Activated T-cell treated with anti-CD3 and anti-CD28 coated beads, Interleukin-2, amount 50 U/mL, for 4 hours (primary cell): ENCODE measurements around the gene WIPF1. TPM values are rescaled to one million over a fixed set of nuclear protein-coding genes. Genes with fewer than 3 reads are reported as not detected.
A peak's percentile ranks its signal among the peaks of the same experiment; 100 is the strongest.

ENCODE experiments used
- ATAC-seq, 2 donors: fragments of 200-7000 bp; cut with Tn5 transposase; one replicate each; pipeline ENCODE4 v1.10.0; 2021
- DNase-seq: peaks from one replicate; pipeline ENCODE4 v3.0.0-alpha.2; 2020
- H3K27me3 Mint-ChIP-seq: one replicate; pipeline ENCODE4 v1.8.0; 2021; ENCODE audit warnings: low read depth, mixed read lengths
- H3K36me3 Mint-ChIP-seq: one replicate; pipeline ENCODE4 v1.8.0; 2022; ENCODE audit warnings: mixed read lengths; ENCODE audit not compliant: insufficient read depth
- H3K4me1 Mint-ChIP-seq: one replicate; pipeline ENCODE4 v1.8.0; 2021; ENCODE audit warnings: low read depth, mixed read lengths
- H3K4me3 Mint-ChIP-seq: one replicate; pipeline ENCODE4 v1.8.0; 2021; ENCODE audit warnings: mild to moderate bottlenecking, moderate library complexity, mixed read lengths
- H3K9me3 Mint-ChIP-seq: one replicate; pipeline ENCODE4 v1.8.0; 2021; ENCODE audit warnings: mixed read lengths
- total RNA-seq, 3 donors: library from RNA; stranded (reverse); gene quantifications; one replicate each; pipeline ENCODE4 v1.2.1, GENCODE V29; 2021

WIPF1 gene
- total RNA-seq, 3 donors from 2014 or later, result 95.1 to 122 (median 101) TPM

DNA sequence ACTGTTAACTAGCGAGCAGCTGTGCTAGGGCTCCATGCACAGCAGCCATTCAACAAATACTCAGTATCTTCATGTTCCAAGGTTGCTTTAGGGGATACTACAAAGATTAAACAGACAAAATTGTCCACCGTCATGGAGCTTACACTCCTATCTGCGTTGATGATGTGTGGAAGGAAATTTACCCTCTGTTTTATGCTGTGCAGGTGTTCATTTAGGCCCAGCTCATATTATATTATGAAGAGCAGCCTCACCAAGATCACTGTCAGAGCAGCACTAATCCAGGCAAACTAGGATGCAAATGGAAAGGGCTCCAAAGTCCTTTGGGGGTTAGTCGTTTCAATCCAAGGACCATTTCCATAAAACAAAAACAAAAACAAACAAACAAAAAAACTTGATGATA, 13.4 kb upstream of the WIPF1 start:
- Mint-ChIP-seq H3K4me1 (peaks cover 93% of the 10 kb centered on the region), H3K9me3 (no peaks in the 10 kb centered on the region), H3K27me3 (no peaks in the 10 kb centered on the region), H3K4me3 (peak overlapping the region; percentile 62), H3K36me3 (peaks cover 24% of the 10 kb centered on the region)
- ATAC-seq, result no peak
- no peak for DNase-seq

DNA sequence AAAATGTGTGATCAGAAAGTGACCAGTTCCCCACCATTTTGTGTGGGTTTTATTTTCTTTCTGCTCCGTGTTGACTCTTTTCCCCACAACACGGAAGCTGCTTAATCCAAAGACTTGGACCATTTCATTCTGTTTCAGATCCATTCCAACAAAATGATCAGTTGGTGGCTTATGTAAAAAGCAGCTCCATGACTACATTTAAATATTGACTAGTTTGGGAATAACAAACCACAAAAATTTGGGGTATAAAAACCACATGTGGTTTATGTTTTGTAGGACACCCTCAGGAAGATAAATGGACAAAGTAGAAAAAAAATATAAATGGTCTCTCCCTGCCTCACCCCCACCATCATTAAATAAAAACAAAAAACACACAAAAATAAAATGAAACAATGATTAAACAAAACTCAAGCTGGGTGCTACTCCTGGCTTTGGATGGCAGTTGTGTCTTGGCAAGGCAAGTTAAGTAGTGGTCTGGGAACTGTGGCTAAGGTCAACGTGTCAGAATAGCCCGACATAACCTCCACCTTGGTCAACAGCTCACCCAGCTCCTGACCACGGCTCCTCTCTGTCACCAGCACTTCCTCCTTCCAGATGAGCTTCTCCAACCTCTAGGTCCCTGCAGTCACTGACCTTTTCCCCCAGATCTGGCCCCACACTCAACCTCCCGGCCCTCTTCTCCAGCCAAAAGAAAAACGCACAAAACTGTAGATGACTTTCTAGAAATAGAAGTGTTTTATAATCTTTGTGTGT, 12.8 kb upstream of the WIPF1 start:
- no peaks in the 10 kb centered on the region for H3K27me3 Mint-ChIP-seq
- H3K4me1 Mint-ChIP-seq, result peaks cover 92% of the 10 kb centered on the region
- DNase-seq (no peak), ATAC-seq (no peak)
- H3K36me3 Mint-ChIP-seq, result peaks cover 23% of the 10 kb centered on the region
- peak overlapping the region; percentile 62 for H3K4me3 Mint-ChIP-seq
- no peaks in the 10 kb centered on the region for H3K9me3 Mint-ChIP-seq

DNA sequence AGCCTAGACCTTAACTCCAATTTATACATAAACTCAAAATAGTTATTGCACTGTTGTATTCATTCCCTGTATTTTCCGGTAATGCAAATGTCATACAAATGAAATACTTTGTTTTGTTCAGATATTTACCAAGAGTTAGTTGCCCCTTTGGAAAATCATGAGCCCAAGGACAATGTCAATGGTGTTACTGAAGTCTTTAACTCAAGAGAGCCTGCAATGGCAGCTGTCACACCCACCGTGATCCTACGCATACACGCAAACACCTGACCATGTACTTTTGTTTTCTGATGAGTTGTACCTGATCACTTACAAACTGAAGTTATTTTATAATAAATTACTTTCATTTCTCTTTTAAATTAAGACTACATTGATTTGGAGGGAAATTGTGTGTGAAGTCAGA, 11.7 kb upstream of the WIPF1 start:
- no peak overlapping the region for H3K4me3 Mint-ChIP-seq
- peaks cover 18% of the 10 kb centered on the region for H3K36me3 Mint-ChIP-seq
- H3K27me3 Mint-ChIP-seq, result no peaks in the 10 kb centered on the region
- no peak for ATAC-seq
- no peaks in the 10 kb centered on the region for H3K9me3 Mint-ChIP-seq
- DNase-seq, result no peak
- peaks cover 84% of the 10 kb centered on the region for H3K4me1 Mint-ChIP-seq

DNA sequence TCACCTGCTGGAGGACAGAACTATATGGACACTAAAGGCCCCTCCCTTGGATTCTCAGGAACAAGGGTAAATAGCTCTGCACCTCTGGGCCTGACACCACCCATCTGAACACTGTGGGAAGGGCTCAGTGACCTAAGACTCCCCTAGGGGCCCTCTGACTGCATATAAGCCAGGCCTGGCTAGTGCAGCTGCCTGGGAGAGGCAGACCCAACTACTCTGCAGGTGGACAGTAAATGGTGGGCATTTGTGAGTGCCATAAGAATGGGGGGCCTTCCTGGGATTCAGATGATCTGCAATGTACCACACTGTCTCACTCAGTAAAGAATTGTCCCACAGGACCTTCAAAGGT, 11.2 kb upstream of the WIPF1 start:
- ATAC-seq, result peak; percentile 39 to 41

DNA sequence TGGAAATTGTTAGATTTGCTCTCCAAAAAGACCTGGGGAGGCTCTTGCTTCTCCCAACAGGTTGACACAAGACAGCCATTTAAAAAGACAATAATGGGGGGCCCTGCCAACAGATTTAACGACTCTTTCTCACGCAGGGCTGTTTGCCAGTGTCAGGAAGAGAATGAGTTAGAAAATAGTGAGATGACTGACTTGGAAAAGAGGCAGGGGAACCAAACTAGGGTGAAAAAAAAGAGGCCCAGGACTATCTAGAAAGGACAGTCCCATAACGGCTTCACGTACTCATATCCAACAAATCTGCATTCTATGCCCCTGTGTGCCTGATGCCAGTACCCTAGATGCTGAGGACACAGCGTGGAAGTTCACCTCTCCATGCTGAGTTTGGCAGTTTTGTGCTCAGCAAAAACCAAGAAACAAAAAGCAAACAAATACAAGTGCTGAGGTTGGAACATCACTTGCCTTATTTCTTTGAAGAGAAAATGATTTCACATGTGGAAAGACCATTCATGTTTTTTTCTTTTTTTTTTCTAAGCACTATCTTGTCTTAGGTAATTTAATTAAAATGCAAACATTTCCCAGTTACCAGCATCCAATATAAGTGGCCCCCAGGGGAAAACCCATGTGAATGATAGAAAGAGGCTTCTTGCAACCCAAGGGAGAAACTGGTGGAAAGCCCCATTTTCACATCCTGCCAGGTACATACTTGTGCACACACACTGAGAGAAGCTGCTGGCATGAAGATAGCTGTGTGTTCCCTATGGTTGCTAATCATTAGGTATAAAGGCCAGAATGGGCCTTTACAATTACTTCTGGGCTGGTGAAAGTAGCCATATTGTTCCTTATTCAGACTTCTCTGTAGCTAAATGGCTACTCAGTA, 10.6 kb upstream of the WIPF1 start:
- H3K36me3 Mint-ChIP-seq, result peaks cover 11% of the 10 kb centered on the region
- DNase-seq, result peak; percentile 24
- H3K9me3 Mint-ChIP-seq, result no peaks in the 10 kb centered on the region
- H3K4me3 Mint-ChIP-seq, result peak overlapping the region; percentile 44
- H3K27me3 Mint-ChIP-seq, result no peaks in the 10 kb centered on the region
- peak; percentile 88 to 89 for ATAC-seq
- peaks cover 81% of the 10 kb centered on the region for H3K4me1 Mint-ChIP-seq

More for the DNA sequence above, 11.2 kb upstream of the WIPF1 start:
- no peak for DNase-seq
- Mint-ChIP-seq H3K9me3 (no peaks in the 10 kb centered on the region), H3K4me3 (peak overlapping the region; percentile 8), H3K36me3 (peaks cover 14% of the 10 kb centered on the region), H3K4me1 (peaks cover 81% of the 10 kb centered on the region), H3K27me3 (no peaks in the 10 kb centered on the region)

DNA sequence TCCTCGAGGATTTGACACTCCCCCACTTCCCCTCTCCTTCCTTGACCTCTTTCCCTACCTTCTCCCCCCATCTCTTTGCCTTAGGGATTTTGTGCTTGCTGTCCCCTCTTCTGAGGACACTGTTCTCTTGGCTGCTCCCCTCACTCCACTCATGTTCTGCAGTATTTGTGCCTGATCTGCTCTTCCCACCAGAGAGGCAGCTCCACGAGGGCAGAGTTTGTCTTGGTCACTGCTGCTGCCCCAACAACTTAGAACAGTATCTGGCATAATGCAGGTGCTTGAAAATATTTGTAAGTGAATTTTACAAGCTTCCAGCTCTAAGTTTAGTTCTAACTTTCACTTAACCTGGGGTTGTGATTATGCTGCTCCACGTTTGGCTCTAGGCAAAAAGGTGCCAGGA, 10.0 kb upstream of the WIPF1 start:
- Mint-ChIP-seq H3K4me1 (peaks cover 81% of the 10 kb centered on the region), H3K36me3 (peaks cover 10% of the 10 kb centered on the region), H3K9me3 (no peaks in the 10 kb centered on the region), H3K4me3 (peak overlapping the region; percentile 44), H3K27me3 (no peaks in the 10 kb centered on the region)
- DNase-seq, result no peak
- no peak for ATAC-seq

DNA sequence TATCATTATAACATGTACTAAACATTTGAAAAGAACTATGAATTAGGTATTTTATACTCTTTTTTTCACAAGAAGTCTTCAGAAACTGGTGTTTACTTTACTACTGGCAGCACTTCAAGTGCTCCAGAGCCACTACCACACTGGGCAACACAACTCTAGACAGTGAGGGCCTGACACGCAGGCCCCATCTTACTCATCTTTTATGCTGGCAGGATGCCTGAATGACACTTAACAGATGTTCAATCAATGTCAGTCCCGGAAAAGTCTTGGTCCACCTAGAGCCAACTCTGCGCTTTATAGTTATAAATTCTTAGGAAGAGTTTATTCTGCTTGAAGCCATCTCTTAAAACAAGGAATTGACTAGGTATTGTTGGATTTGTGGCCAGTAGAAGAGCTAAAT, 8.7 kb upstream of the WIPF1 start:
- peaks cover 83% of the 10 kb centered on the region for H3K4me1 Mint-ChIP-seq
- H3K4me3 Mint-ChIP-seq, result peak overlapping the region; percentile 28
- no peaks in the 10 kb centered on the region for H3K27me3 Mint-ChIP-seq
- H3K9me3 Mint-ChIP-seq, result no peaks in the 10 kb centered on the region
- DNase-seq (peak; percentile 34), ATAC-seq (peak; percentile 32 to 40)
- H3K36me3 Mint-ChIP-seq, result peaks cover 8% of the 10 kb centered on the region

DNA sequence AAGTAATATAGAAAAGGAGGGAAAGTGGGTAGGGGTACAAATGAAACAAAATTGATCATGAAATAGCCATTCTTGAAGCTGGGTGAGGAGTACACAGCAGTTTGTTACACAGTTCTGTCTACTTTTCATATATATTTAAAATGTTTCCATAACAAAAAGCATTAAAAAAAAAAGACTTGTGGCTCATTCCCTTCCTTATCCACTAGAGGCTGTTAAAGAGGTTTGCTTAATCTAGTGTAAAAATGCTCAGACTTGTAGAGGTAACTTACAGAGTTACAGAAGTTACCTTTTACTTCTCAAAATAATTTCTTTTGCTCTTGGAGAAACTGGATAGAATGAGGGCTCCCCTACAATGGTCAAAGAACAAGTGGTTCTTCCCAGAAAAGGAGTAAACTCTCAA, 8.1 kb upstream of the WIPF1 start:
- Mint-ChIP-seq H3K4me3 (no peak overlapping the region), H3K27me3 (no peaks in the 10 kb centered on the region), H3K36me3 (peaks cover 3% of the 10 kb centered on the region), H3K4me1 (peaks cover 82% of the 10 kb centered on the region), H3K9me3 (no peaks in the 10 kb centered on the region)
- no peak for DNase-seq
- ATAC-seq, result no peak

DNA sequence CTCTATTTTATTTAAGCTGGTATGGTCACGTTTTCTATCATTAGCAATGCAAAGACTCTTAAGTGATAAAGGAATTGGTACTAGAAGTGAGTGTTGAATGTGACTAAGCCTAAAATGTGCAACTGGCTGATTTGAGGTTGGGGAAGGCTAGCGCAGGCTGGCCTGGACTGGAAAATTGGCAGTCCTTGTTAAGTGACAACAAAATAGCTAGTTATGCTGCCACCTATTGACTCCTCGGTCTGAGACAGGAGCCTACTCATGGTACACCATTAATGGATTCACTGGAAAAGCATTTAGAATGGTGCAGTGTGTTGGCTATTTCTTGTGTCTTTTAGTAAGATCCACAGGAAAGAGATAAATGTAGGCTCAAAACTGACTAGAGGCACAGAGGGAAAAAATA, 5.7 kb upstream of the WIPF1 start:
- Mint-ChIP-seq H3K4me3 (no peak overlapping the region), H3K36me3 (peaks cover 2% of the 10 kb centered on the region)

DNA sequence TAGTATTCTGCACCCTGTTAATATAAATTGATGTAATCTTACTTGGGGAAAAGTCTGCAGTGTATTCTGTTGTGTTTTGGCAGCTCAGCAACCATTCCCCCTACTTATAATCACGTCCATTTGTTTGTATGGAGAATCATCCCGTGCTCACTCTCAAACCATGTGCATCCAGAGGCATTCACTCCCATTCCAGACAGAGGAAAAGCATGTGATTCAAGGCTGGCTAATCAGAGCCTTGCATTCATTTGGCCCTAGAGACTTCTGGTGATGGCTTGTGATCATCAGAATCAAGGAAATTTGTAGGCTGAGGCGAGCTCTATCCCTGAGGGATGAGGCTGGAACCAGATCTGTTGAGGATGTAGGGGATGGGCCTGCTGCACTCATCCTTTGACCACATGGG, 5.1 kb upstream of the WIPF1 start:
- no peak for DNase-seq
- Mint-ChIP-seq H3K9me3 (no peaks in the 10 kb centered on the region), H3K4me3 (no peak overlapping the region), H3K27me3 (no peaks in the 10 kb centered on the region), H3K36me3 (peaks cover 2% of the 10 kb centered on the region), H3K4me1 (peaks cover 80% of the 10 kb centered on the region)
- no peak for ATAC-seq

More for the DNA sequence above, 5.7 kb upstream of the WIPF1 start:
- no peaks in the 10 kb centered on the region for H3K27me3 Mint-ChIP-seq
- peaks cover 82% of the 10 kb centered on the region for H3K4me1 Mint-ChIP-seq
- H3K9me3 Mint-ChIP-seq, result no peaks in the 10 kb centered on the region
- peak; percentile 49 to 63 for ATAC-seq
- DNase-seq, result peak; percentile 42

DNA sequence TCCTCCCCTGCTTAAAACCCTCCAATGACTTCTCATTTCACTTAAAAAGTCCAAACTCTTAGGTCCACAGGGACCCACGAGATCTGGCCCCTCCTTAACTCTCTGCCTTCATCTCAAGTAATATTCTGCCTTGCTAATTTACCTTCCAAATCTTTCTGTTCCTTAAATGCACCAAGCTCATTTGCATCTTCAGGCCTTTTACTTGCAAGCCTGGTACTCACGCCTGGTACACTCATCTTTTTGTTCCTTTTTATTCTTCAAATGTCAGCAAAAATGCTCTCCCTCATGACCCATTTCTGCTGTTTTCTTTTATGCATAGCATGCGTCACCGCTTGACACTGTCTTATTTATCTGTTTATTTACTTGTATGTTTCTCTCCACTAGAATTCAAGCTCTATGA, 2.7 kb upstream of the WIPF1 start:
- Mint-ChIP-seq H3K4me1 (peaks cover 73% of the 10 kb centered on the region), H3K36me3 (peaks cover 2% of the 10 kb centered on the region), H3K4me3 (peak overlapping the region; percentile 2), H3K27me3 (no peaks in the 10 kb centered on the region), H3K9me3 (no peaks in the 10 kb centered on the region)
- DNase-seq (no peak), ATAC-seq (peak; percentile 25 to 48)

DNA sequence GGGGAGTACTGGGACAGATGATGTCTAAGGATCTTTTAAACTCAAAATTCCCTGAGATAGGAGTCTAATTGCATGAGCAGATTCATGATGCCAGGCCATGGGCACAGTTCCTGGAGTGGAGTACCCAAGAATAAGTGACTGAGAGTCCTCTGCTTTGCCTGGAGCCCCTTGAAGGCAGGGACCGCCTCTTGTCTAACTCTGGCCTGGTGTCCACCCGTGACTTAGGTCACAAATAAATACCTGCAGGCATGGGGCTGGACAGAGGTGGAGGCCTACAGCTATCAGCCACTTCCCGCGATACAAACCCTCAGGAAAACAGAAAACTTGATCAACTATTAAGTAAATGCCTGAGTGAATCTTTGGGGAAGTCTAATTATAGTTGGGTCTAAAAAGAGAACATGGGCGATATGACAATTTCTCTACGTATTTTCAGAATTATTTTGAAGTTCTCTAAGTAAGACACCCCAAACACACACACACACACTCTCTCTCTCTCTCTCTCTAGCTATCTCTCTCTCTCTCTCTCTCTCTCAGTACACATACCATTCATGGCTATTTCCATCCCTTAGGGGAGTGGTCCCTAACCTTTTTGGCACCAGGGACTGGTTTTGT, 1.8 kb upstream of the WIPF1 start:
- H3K4me1 Mint-ChIP-seq, result peaks cover 75% of the 10 kb centered on the region
- no peak for ATAC-seq
- H3K4me3 Mint-ChIP-seq, result peak overlapping the region; percentile 55
- DNase-seq, result no peak
- H3K36me3 Mint-ChIP-seq, result peaks cover 2% of the 10 kb centered on the region
- no peaks in the 10 kb centered on the region for H3K9me3 Mint-ChIP-seq
- no peaks in the 10 kb centered on the region for H3K27me3 Mint-ChIP-seq

DNA sequence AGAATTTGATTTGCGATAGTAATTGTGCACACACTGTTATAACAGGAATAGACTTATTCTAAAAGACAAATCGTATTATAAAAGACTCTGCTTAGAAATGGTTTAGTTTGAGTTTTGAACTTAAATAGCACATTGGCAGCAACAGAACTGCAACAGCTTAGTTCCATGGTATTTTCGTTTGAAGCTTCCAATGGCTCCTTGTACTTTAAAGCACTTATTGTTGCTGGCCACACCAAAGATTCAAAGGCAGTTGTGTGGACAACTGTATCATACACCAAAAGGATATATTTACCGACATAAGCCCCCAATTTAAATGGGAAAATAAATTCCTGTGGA, 627 bp downstream of the WIPF1 start:
- Mint-ChIP-seq H3K36me3 (peaks cover 4% of the 10 kb centered on the region), H3K4me3 (peak overlapping the region; percentile 96), H3K9me3 (no peaks in the 10 kb centered on the region), H3K27me3 (no peaks in the 10 kb centered on the region), H3K4me1 (peaks cover 73% of the 10 kb centered on the region)
- no peak for DNase-seq
- ATAC-seq, result no peak

DNA sequence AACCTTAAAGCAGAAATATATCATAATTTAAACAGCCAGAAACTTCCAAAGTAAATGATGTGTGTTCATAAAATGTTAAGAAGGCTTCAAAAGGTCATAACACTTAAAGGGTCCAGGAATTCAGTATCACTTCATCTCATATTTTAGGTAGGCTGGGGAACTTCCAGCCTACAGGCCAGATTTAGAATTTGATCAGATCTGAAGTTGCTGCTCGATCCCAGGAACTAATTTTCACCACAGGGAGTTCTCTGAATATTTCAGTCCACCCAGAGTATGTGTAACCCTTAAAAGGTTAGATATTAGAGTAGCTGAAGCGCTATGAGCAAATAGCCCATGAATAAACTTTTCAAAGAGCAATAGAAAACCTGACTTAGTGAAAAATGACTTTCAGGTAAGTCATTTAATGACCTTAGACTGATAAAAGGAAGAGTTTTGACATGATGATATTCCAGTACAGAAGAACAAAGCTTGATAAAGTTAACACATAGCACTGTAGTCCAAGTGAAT, 1.7 kb downstream of the WIPF1 start:
- Mint-ChIP-seq H3K9me3 (no peaks in the 10 kb centered on the region), H3K27me3 (no peaks in the 10 kb centered on the region), H3K36me3 (peaks cover 8% of the 10 kb centered on the region), H3K4me3 (peak overlapping the region; percentile 96), H3K4me1 (peaks cover 73% of the 10 kb centered on the region)
- peak; percentile 16 to 31 for ATAC-seq
- no peak for DNase-seq
